Activated B cell treated with CpG ODN at 0.5 μM for 24 hours (primary cell): ENCODE results near the gene ST7L. TPM values are rescaled to one million over a fixed set of nuclear protein-coding genes. Genes with fewer than 3 reads are reported as not detected.

Experiments used
- ATAC-seq: fragments of 200-7000 bp; cut with Tn5 transposase; one replicate; pipeline ENCODE4 v1.10.0; 2021; ENCODE audit warnings: low read depth, mild to moderate bottlenecking, moderate library complexity
- CTCF ChIA-PET: fragments of 350-600 bp; sonication (Branson Sonifier 250); formaldehyde crosslinking; loops from one replicate; lab custom pipeline; 2021; ENCODE audit warnings: antibody characterized with exemption; lab: Charles Lee
- POLR2A ChIA-PET: fragments of 350-600 bp; sonication (Branson Sonifier 250); formaldehyde crosslinking; loops from one replicate; lab custom pipeline; 2021; ENCODE audit warnings: antibody characterized with exemption; lab: Charles Lee
- DNase-seq: peaks from one replicate; pipeline ENCODE4 v3.0.0; 2022
- H3K27ac Mint-ChIP-seq: one replicate; pipeline ENCODE4 v1.8.0; 2020; ENCODE audit warnings: mixed read lengths
- H3K27me3 Mint-ChIP-seq: one replicate; pipeline ENCODE4 v1.8.0; 2021; ENCODE audit warnings: mixed read lengths
- H3K36me3 Mint-ChIP-seq: one replicate; pipeline ENCODE4 v1.8.0; 2021; ENCODE audit warnings: low read depth, mixed read lengths
- H3K4me1 Mint-ChIP-seq: one replicate; pipeline ENCODE4 v1.8.0; 2021; ENCODE audit warnings: mixed read lengths
- H3K4me3 Mint-ChIP-seq: one replicate; pipeline ENCODE4 v1.8.0; 2020; ENCODE audit warnings: mild to moderate bottlenecking, mixed read lengths
- H3K9me3 Mint-ChIP-seq: one replicate; pipeline ENCODE4 v1.8.0; 2020; ENCODE audit warnings: mixed read lengths
- CTCF ChIP-seq: fragments of 200-600 bp; IDR thresholded peaks from one replicate; pipeline ENCODE4 v1.8.0; 2022; ENCODE audit warnings: antibody characterized with exemption, mild to moderate bottlenecking
- intact Hi-C: fragments of 100-400 bp; cut with micrococcal nuclease; formaldehyde crosslinking; loops from one replicate; pipeline ENCODE4 v1.15.1; 2024
- total RNA-seq: library from RNA; stranded (reverse); gene quantifications from 2 replicates; pipeline ENCODE4 v1.2.3, GENCODE V29; 2022

ST7L gene
- total RNA-seq, 1 donor from 2014 or later = 13.8 TPM

DNA sequence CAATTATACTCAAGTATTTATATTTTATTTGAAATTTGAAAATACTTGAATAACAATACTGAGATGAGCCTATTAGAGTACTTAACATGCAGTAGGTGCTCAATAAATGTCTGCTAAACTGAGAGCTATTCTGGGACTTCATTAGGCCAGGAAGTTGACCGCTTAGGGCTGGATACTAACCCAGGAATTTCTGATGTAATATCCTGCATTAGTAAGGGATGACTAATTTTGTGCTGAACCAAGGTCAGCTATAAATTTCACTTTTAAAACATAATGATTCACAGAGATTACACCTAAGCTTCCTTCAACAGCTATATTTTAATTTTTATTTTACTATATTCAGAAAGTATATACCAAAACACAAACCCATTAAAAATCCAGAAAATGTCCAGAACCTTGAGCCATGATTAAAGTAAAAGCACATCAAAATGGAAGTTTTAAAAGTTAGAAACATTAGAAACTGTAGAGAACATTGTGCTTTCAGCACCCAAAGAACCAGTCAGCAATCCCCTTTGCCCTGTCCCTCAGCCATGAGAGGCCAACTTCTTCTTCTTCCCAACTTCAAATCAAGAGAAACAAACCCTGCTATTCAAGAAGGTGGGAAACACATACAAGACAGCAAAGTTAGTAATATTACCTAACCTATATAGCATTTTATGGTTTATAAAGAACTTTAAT lies 74.8 kb downstream of the ST7L start:
- H3K4me3 Mint-ChIP-seq = no peak overlapping the region
- H3K27ac Mint-ChIP-seq = no peak overlapping the region
- ChIA-PET POLR2A (interaction anchor here (0.6 kb wide), 1 partner anchor 60 kb away, joined by 3 read pairs; no protein-coding TSS in a partner anchor), CTCF (no interaction called here)
- DNase-seq = no peak
- no peak for ATAC-seq
- no peaks in the 10 kb centered on the region for H3K9me3 Mint-ChIP-seq
- no peaks in the 10 kb centered on the region for H3K4me1 Mint-ChIP-seq
- no peaks in the 10 kb centered on the region for H3K27me3 Mint-ChIP-seq
- peaks cover 20% of the 10 kb centered on the region for H3K36me3 Mint-ChIP-seq
- no peak for TF ChIP-seq CTCF
- intact Hi-C loops = no loop called here

DNA sequence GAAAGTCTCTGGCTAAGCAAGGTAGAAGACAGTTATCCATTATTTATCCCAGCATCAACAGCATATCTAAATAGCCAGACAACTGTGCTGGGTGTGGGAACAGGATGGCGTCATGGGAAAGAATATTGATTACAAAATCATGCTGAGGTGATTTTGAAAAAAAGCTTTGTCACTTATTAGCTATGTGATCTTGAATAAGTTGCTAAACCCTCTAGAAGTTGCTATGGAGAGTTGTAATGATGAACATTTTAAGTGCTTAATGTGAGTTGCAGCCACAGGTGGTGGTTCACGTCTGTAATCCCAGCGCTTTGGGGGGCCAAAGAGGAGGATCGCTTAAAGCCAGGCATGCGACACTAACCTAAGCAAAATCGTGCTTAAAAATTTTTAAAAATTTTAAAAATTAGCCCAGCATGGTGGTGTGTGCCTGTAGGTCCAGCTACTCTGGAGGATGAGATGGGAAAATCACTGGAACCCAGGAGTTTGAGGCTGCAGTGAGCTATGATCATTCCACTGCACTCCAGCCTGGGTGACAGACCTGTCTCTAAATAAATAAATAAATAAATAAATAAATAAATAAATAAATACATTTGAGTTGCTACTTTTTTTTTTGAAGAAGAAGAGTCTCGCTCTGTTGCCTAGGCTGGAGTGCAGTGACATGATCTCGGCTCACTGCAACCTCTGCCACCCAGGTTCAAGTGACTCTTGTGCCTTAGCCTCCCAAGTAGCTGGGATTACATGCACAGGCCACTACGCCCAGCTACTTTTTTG lies 76.6 kb downstream of the ST7L start:
- no peak overlapping the region for H3K27ac Mint-ChIP-seq
- no peaks in the 10 kb centered on the region for H3K4me1 Mint-ChIP-seq
- peaks cover 22% of the 10 kb centered on the region for H3K36me3 Mint-ChIP-seq
- ATAC-seq = no peak
- H3K27me3 Mint-ChIP-seq = no peaks in the 10 kb centered on the region
- ChIA-PET CTCF (no interaction called here), POLR2A (no interaction called here)
- no peak for TF ChIP-seq CTCF
- intact Hi-C loops = no loop called here
- no peak for DNase-seq
- H3K9me3 Mint-ChIP-seq = no peaks in the 10 kb centered on the region
- H3K4me3 Mint-ChIP-seq = no peak overlapping the region

- H3K27ac Mint-ChIP-seq = no peak overlapping the region
- intact Hi-C loops = no loop called here
- ChIA-PET CTCF (no interaction called here), POLR2A (no interaction called here)
- ATAC-seq = no peak
- H3K27me3 Mint-ChIP-seq = no peaks in the 10 kb centered on the region
- no peak for TF ChIP-seq CTCF
- peaks cover 21% of the 10 kb centered on the region for H3K36me3 Mint-ChIP-seq
- no peaks in the 10 kb centered on the region for H3K9me3 Mint-ChIP-seq
- H3K4me1 Mint-ChIP-seq = no peaks in the 10 kb centered on the region
- no peak for DNase-seq
- H3K4me3 Mint-ChIP-seq = no peak overlapping the region
Observed at GRCh38 chr1:112541299-112541698, 77.6 kb downstream of the ST7L start.

- Mint-ChIP-seq H3K4me3 (no peak overlapping the region), H3K36me3 (peaks cover 19% of the 10 kb centered on the region), H3K27ac (no peak overlapping the region), H3K9me3 (no peaks in the 10 kb centered on the region), H3K27me3 (no peaks in the 10 kb centered on the region), H3K4me1 (no peaks in the 10 kb centered on the region)
- CTCF ChIA-PET = no interaction called here
- no peak for ATAC-seq
- no peak for TF ChIP-seq CTCF
- POLR2A ChIA-PET = no interaction called here
- no peak for DNase-seq
- intact Hi-C loops = no loop called here
Observed at GRCh38 chr1:112540226-112540794, 78.6 kb downstream of the ST7L start.

GRCh38 chr1:112538883-112539282 lies 80.1 kb downstream of the ST7L start:
- DNase-seq = no peak
- H3K4me1 Mint-ChIP-seq = no peaks in the 10 kb centered on the region
- H3K27ac Mint-ChIP-seq = no peak overlapping the region
- no peaks in the 10 kb centered on the region for H3K9me3 Mint-ChIP-seq
- ChIA-PET POLR2A (no interaction called here), CTCF (no interaction called here)
- intact Hi-C loops = no loop called here
- no peak for TF ChIP-seq CTCF
- no peaks in the 10 kb centered on the region for H3K27me3 Mint-ChIP-seq
- ATAC-seq = no peak
- peaks cover 22% of the 10 kb centered on the region for H3K36me3 Mint-ChIP-seq
- H3K4me3 Mint-ChIP-seq = no peak overlapping the region
